Activated CD4-positive, alpha-beta memory T cell treated with anti-CD3 and anti-CD28 coated beads, Interleukin-2, amount 10 ng/mL, durations not matched to agents 7 days and 5 days (primary cell): ENCODE data around the gene BLZF1. TPM values are rescaled to one million over a fixed set of nuclear protein-coding genes. Genes with fewer than 3 reads are reported as not detected.

Experiments used
- CTCF ChIA-PET: fragments of 350-600 bp; sonication (Branson Sonifier 250); formaldehyde crosslinking; loops from one replicate; lab custom pipeline; 2021; ENCODE audit warnings: antibody characterized with exemption, inconsistent platforms; lab: Charles Lee
- POLR2A ChIA-PET: fragments of 350-600 bp; sonication (Branson Sonifier 250); formaldehyde crosslinking; loops from one replicate; lab custom pipeline; 2021; ENCODE audit warnings: antibody characterized with exemption; lab: Charles Lee
- DNase-seq: peaks from one replicate; pipeline ENCODE4 v3.0.0-alpha.2; 2020
- H3K27ac Mint-ChIP-seq: one replicate; pipeline ENCODE4 v1.8.0; 2021; ENCODE audit warnings: mild to moderate bottlenecking, mixed read lengths
- H3K27me3 Mint-ChIP-seq: one replicate; pipeline ENCODE4 v1.8.0; 2021; ENCODE audit warnings: mixed read lengths
- H3K36me3 Mint-ChIP-seq: one replicate; pipeline ENCODE4 v1.8.0; 2021; ENCODE audit warnings: low read depth, mixed read lengths
- H3K4me1 Mint-ChIP-seq: one replicate; pipeline ENCODE4 v1.8.0; 2021; ENCODE audit warnings: mixed read lengths
- H3K4me3 Mint-ChIP-seq: one replicate; pipeline ENCODE4 v1.8.0; 2021; ENCODE audit warnings: mild to moderate bottlenecking, mixed read lengths
- H3K9me3 Mint-ChIP-seq: one replicate; pipeline ENCODE4 v1.8.0; 2021; ENCODE audit warnings: mixed read lengths
- total RNA-seq, 2 experiments: library from RNA; stranded (reverse); gene quantifications; one replicate each; pipeline ENCODE4 v1.2.3, GENCODE V29; 2021

Gene BLZF1
- total RNA-seq, 2 experiments from 2014 or later, result 48.1 to 49.3 TPM

- CTCF ChIA-PET, result no interaction called here
These were observed 58.2 kb downstream of the BLZF1 start for GRCh38 chr1:169426174-169426705.

GRCh38 chr1:169427081-169427641 is 59.2 kb downstream of the BLZF1 start, which contains the start of gene CCDC181:
TSS of gene CCDC181 (minus strand) at chr1:169427474. CDS start at chr1:169424927, 2,547 bp downstream.
- POLR2A ChIA-PET, result interaction anchor here (0.8 to 1.3 kb wide), 5 partner anchors 9 to 383 kb away, joined by 3 read pairs; partner anchors contain the start of genes BLZF1, F5 and NME7

More at GRCh38 chr1:169426174-169426705, 58.2 kb downstream of the BLZF1 start:
- H3K4me3 Mint-ChIP-seq, result no peak overlapping the region
- peaks cover 4% of the 10 kb centered on the region for H3K36me3 Mint-ChIP-seq
- no peak overlapping the region for H3K27ac Mint-ChIP-seq
- peaks cover 6% of the 10 kb centered on the region for H3K9me3 Mint-ChIP-seq
- POLR2A ChIA-PET, result interaction anchor here (1.0 to 1.3 kb wide), 3 partner anchors 56 to 160 kb away, joined by 3 read pairs; partner anchors contain the start of genes BLZF1, F5 and NME7
- peaks cover 84% of the 10 kb centered on the region for H3K27me3 Mint-ChIP-seq
- DNase-seq, result no peak
- H3K4me1 Mint-ChIP-seq, result peaks cover 9% of the 10 kb centered on the region

More at GRCh38 chr1:169427081-169427641, 59.2 kb downstream of the BLZF1 start, which contains the start of gene CCDC181:
- DNase-seq, result peak; percentile 74
- Mint-ChIP-seq H3K4me1 (peaks cover 9% of the 10 kb centered on the region), H3K27me3 (peaks cover 82% of the 10 kb centered on the region), H3K4me3 (peak within 1 kb of the TSS; percentile 73), H3K36me3 (peaks cover 4% of the 10 kb centered on the region), H3K27ac (no peak within 1 kb of the TSS), H3K9me3 (peaks cover 6% of the 10 kb centered on the region)
- CTCF ChIA-PET, result interaction anchor here (0.9 to 1.1 kb wide), 2 partner anchors 119 to 159 kb away, joined by 3 read pairs; partner anchors contain the start of gene F5

Other genes starting within 250 kb of the BLZF1 start
- 10 to 100 TPM; 26.1 to 28.3 TPM for gene NME7, start 398 bp upstream of the BLZF1 start, total RNA-seq
- gene CCDC181, start 59.3 kb downstream of the BLZF1 start, total RNA-seq, result not detected
- gene SLC19A2, start 117.7 kb downstream of the BLZF1 start, total RNA-seq, result 1 to 10 TPM; 6.7 to 6.8 TPM
- gene F5, start 218.3 kb downstream of the BLZF1 start, total RNA-seq, result 10 to 100 TPM in 1 of 2 experiments, 1 to 10 TPM in 1; 8.9 to 11.0 TPM